Keratinocyte (primary cell): ENCODE data around the gene FBN1.

ENCODE experiments used
- EZH2 ChIP-seq: IDR thresholded peaks from one replicate; pipeline ENCODE4 v1.6.1; 2012; ENCODE audit warnings: inconsistent platforms, mild to moderate bottlenecking, low read length, moderate library complexity
- TF ChIP-seq, protein P1 (sequence below), 3 experiments: IDR thresholded peaks in 1 of 3; conservative IDR thresholded peaks in 1 of 3; optimal IDR thresholded peaks in 1 of 3; 2 replicates in 2 of 3; 3 replicates in 1 of 3; pipeline versions ENCODE3 to v1.5.1; 2011; ENCODE audit warnings: low read length in 3 of 3, mild to moderate bottlenecking in 3 of 3, moderate library complexity in 2 of 3, control low read depth in 1 of 3, inconsistent platforms in 1 of 3; ENCODE audit not compliant: insufficient read depth in 2 of 3; ENCODE audit errors: extremely low read depth in 1 of 3

DNA sequence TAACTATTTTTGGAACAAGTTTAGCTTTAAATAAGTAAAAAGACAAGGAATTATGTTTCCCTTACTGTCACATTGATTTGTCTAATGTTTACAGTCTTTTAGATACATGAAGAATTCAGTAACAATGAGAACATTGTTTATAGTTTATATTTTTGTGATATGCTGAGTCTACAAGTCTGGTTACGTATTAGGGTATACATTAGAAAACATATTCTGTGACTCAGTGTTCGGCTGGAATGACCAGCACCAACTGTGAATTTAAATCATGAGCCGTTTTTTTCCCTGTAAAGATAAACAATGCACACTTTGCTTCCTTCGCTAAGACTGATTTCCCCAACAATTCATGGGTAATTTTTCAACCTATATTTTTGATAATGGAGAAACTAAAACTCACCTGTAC, 182.8 kb downstream of the FBN1 start:
- no peak for TF ChIP-seq EZH2
- TF ChIP-seq, protein P1, sequence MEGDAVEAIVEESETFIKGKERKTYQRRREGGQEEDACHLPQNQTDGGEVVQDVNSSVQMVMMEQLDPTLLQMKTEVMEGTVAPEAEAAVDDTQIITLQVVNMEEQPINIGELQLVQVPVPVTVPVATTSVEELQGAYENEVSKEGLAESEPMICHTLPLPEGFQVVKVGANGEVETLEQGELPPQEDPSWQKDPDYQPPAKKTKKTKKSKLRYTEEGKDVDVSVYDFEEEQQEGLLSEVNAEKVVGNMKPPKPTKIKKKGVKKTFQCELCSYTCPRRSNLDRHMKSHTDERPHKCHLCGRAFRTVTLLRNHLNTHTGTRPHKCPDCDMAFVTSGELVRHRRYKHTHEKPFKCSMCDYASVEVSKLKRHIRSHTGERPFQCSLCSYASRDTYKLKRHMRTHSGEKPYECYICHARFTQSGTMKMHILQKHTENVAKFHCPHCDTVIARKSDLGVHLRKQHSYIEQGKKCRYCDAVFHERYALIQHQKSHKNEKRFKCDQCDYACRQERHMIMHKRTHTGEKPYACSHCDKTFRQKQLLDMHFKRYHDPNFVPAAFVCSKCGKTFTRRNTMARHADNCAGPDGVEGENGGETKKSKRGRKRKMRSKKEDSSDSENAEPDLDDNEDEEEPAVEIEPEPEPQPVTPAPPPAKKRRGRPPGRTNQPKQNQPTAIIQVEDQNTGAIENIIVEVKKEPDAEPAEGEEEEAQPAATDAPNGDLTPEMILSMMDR (optimal IDR thresholded peaks at IDR 0.05 in 1 of 3, IDR thresholded peaks at IDR 0.05 in 1 of 3, conservative IDR thresholded peaks at IDR 0.05 in 1 of 3; ENCODE audit: extremely low read depth in 1 of 3, insufficient read depth in 2 of 3, low read length in 3 of 3), result no peak
